ENCODE results near the gene PTPRN2.

PTPRN2 gene

DNA sequence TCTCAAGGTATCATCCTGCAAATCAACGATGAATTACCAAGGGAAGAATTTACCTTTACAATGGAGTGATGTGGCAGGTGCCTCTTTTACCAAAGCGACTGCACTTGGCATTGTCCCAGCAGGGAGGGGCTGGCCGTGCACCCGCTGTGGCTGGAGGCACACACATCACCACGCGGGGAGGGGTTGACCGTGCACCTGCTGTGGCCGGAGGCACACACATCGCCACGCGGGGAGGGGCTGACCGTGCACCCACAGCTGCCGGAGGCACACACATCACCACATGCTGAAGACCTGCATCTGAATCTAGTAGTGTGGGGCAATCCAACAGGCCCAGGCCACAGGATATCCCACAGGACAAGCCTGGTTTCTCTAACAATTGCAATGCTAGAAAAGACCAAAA lies 757.3 kb downstream of the PTPRN2 start:
- TF ChIP-seq, protein P1, sequence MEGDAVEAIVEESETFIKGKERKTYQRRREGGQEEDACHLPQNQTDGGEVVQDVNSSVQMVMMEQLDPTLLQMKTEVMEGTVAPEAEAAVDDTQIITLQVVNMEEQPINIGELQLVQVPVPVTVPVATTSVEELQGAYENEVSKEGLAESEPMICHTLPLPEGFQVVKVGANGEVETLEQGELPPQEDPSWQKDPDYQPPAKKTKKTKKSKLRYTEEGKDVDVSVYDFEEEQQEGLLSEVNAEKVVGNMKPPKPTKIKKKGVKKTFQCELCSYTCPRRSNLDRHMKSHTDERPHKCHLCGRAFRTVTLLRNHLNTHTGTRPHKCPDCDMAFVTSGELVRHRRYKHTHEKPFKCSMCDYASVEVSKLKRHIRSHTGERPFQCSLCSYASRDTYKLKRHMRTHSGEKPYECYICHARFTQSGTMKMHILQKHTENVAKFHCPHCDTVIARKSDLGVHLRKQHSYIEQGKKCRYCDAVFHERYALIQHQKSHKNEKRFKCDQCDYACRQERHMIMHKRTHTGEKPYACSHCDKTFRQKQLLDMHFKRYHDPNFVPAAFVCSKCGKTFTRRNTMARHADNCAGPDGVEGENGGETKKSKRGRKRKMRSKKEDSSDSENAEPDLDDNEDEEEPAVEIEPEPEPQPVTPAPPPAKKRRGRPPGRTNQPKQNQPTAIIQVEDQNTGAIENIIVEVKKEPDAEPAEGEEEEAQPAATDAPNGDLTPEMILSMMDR (IDR thresholded peaks at IDR 0.05; ENCODE audit: low read depth, low read length): no peak
- no peak overlapping the region for H3K4me3 ChIP-seq (ENCODE audit: low read depth, low read length)

DNA sequence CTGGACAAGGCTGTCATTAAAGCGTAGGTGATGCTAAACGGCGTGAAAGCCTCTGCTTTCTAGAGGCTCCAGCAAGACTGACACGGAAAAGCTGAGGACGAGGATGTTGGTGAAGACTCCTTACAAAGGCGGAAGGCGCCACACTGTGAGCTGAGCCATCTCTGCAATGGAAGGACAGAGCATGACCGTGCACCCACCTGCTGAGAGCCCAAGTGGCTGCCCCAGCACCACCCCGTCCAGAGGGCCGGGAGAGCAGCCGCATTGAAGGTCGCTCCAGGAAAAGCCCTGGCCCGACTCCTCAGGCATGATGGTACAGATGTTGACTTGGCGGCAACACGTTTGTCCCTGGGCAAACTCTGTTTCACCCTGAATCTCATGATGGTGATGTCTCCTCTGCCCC lies 758.1 kb downstream of the PTPRN2 start:
- no peak overlapping the region for H3K4me3 ChIP-seq (ENCODE audit: low read depth, low read length)
- TF ChIP-seq, protein P1 (IDR thresholded peaks at IDR 0.05; ENCODE audit: low read depth, low read length): no peak

GRCh38 chr7:157828881-157829280 lies 758.7 kb downstream of the PTPRN2 start:
- TF ChIP-seq, protein P1 (IDR thresholded peaks at IDR 0.05; ENCODE audit: low read depth, low read length): no peak
- no peak overlapping the region for H3K4me3 ChIP-seq (ENCODE audit: low read depth, low read length)

GRCh38 chr7:157828190-157828589 lies 759.4 kb downstream of the PTPRN2 start:
- H3K4me3 ChIP-seq (ENCODE audit: low read depth, low read length): no peak overlapping the region
- TF ChIP-seq, protein P1 (IDR thresholded peaks at IDR 0.05; ENCODE audit: low read depth, low read length): no peak

DNA sequence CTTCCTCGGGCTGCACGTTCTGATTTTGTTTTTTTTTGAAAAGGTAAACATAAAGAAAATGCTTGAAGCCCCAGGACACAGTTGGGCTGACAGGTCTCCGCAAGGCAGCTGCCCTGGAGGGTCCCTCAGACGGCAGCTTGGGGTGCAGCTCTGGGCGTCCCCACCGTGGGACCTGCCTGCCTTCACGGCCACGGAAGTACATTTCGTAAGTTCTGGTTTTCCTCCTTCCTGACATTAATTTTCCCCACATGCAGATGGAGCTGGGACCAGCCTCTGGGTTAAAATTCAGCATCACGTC lies 759.8 kb downstream of the PTPRN2 start:
- TF ChIP-seq, protein P1 (IDR thresholded peaks at IDR 0.05; ENCODE audit: low read depth, low read length): no peak
- no peak overlapping the region for H3K4me3 ChIP-seq (ENCODE audit: low read depth, low read length)

DNA sequence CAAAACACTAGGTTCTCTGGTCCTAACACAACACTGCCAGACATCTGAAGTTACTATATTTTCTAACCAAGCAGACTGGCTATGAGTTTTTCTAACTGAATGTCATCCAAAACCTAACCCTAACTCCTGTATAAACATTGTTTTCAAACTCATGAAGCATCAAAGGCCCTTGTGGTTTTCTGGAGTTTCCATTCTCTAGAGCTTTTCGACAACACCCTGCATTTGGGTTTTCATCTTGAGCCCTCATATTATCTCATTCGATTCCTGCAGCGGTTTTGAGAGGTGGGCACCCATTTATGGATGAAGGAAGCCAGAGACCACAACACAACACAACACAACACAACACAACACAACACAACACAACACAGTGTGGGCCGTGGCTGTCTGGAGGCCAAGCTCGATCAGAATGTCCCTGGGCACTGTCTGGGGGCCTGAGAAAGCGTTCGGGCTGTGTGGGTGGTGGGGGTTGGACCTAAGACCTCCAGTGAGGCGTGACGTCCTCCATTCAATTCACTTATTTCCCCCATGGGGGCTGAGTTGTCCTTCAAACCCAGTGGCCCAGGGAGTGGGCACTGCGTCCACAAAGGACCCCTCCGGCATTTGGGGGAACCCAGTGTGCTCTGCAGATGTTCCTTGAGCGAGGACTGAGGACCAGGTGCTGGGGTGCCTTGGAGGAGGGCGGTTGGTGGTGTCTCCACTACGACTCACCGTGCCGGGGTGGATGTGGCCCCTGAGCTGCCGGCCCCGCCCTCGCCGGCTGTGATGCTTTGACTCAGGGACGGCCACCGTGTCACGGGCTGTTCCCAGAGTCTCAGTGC lies 760.4 kb downstream of the PTPRN2 start:
- TF ChIP-seq, protein P1 (IDR thresholded peaks at IDR 0.05; ENCODE audit: low read depth, low read length): no peak
- H3K4me3 ChIP-seq (ENCODE audit: low read depth, low read length): no peak overlapping the region

- TF ChIP-seq, protein P1 (IDR thresholded peaks at IDR 0.05; ENCODE audit: low read depth, low read length): no peak
- no peak overlapping the region for H3K4me3 ChIP-seq (ENCODE audit: low read depth, low read length)
Observed at GRCh38 chr7:157826566-157826965, 761.1 kb downstream of the PTPRN2 start.

All from WI38 (cell line).